ENCODE data around the gene CD5L. TPM values are rescaled to one million over a fixed set of nuclear protein-coding genes. Genes with fewer than 3 reads are reported as not detected.

Gene CD5L
- total and polyA plus RNA-seq, 2 donors from 2014 or later: 0.19 TPM; not detected in 1

- no peak overlapping the region for H3K27ac ChIP-seq (ENCODE audit: low read depth in 2 of 2, low read length in 2 of 2)
- H3K4me1 ChIP-seq (ENCODE audit: control insufficient read depth in 2 of 3, insufficient read depth in 2 of 3, low read depth in 1 of 3, low read length in 3 of 3): no peaks in the 10 kb centered on the region
- H3K9ac ChIP-seq (ENCODE audit: low read length in 3 of 3): no peak overlapping the region
- DNase-seq: peak in 2 of 5 donors; percentile 4 to 7
- TF ChIP-seq, protein P1, sequence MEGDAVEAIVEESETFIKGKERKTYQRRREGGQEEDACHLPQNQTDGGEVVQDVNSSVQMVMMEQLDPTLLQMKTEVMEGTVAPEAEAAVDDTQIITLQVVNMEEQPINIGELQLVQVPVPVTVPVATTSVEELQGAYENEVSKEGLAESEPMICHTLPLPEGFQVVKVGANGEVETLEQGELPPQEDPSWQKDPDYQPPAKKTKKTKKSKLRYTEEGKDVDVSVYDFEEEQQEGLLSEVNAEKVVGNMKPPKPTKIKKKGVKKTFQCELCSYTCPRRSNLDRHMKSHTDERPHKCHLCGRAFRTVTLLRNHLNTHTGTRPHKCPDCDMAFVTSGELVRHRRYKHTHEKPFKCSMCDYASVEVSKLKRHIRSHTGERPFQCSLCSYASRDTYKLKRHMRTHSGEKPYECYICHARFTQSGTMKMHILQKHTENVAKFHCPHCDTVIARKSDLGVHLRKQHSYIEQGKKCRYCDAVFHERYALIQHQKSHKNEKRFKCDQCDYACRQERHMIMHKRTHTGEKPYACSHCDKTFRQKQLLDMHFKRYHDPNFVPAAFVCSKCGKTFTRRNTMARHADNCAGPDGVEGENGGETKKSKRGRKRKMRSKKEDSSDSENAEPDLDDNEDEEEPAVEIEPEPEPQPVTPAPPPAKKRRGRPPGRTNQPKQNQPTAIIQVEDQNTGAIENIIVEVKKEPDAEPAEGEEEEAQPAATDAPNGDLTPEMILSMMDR (IDR thresholded peaks at IDR 0.05; ENCODE audit: borderline replicate concordance, extremely low read depth, insufficient read depth): no peak
- peaks cover 0 to 2% (median 1%) of the 10 kb centered on the region in 3 donors for H3K9me3 ChIP-seq (ENCODE audit: control insufficient read depth in 2 of 3, insufficient read depth in 1 of 3, low read length in 3 of 3)
- FAIRE-seq: no peak
- no peak overlapping the region for H3K4me3 ChIP-seq (ENCODE audit: low read length in 3 of 3)
- no peaks in the 10 kb centered on the region for H3K36me3 ChIP-seq (ENCODE audit: control insufficient read depth in 2 of 3, insufficient read depth in 3 of 3, low read length in 3 of 3)
- H3K27me3 ChIP-seq (ENCODE audit: control insufficient read depth, insufficient read depth, low read length): no peaks in the 10 kb centered on the region
- intact Hi-C loops (cut with DNase I): no loop called here
These were observed 43.4 kb downstream of the CD5L start for GRCh38 chr1:157798211-157798610.

DNA sequence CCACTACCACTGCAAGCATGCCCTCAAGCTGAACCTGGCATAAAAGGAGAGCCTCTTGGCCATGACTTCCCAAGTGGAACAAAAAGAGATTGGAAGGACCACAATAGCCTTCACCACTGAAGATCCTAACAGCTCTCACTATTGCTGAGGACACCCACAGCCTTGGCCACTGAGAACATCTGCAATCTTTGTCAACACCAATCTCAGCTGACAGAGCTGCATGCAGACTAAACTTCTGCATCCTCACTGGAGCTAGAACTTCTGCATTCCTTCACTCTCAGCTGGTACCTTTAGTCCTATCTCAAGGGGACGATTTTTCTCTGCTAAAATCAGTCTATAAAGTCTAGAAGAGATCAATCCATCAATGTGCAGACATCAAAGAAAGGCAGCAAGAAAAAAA is 56.4 kb downstream of the CD5L start:
- TF ChIP-seq, protein P1 (IDR thresholded peaks at IDR 0.05; ENCODE audit: borderline replicate concordance, extremely low read depth, insufficient read depth): no peak
- FAIRE-seq: no peak

GRCh38 chr1:157784801-157785200 is 56.8 kb downstream of the CD5L start:
- Histone ChIP-seq H3K27ac (ENCODE audit: low read depth in 2 of 2, low read length in 2 of 2) (no peak overlapping the region), H3K9ac (ENCODE audit: low read length in 3 of 3) (no peak overlapping the region), H3K27me3 (ENCODE audit: control insufficient read depth, insufficient read depth, low read length) (no peaks in the 10 kb centered on the region), H3K4me3 (ENCODE audit: low read length in 3 of 3) (no peak overlapping the region), H3K36me3 (ENCODE audit: control insufficient read depth in 2 of 3, insufficient read depth in 3 of 3, low read length in 3 of 3) (no peaks in the 10 kb centered on the region), H3K4me1 (ENCODE audit: control insufficient read depth in 2 of 3, insufficient read depth in 2 of 3, low read depth in 1 of 3, low read length in 3 of 3) (no peaks in the 10 kb centered on the region), H3K9me3 (ENCODE audit: control insufficient read depth in 2 of 3, insufficient read depth in 1 of 3, low read length in 3 of 3) (no peaks in the 10 kb centered on the region)
- intact Hi-C loops (cut with DNase I): no loop called here
- TF ChIP-seq, protein P1 (IDR thresholded peaks at IDR 0.05; ENCODE audit: borderline replicate concordance, extremely low read depth, insufficient read depth): no peak
- DNase-seq (no peak), FAIRE-seq (no peak)

More for the DNA sequence above, 56.4 kb downstream of the CD5L start:
- no peaks in the 10 kb centered on the region for H3K36me3 ChIP-seq (ENCODE audit: control insufficient read depth in 2 of 3, insufficient read depth in 3 of 3, low read length in 3 of 3)
- no peaks in the 10 kb centered on the region for H3K9me3 ChIP-seq (ENCODE audit: control insufficient read depth in 2 of 3, insufficient read depth in 1 of 3, low read length in 3 of 3)
- no peak overlapping the region for H3K27ac ChIP-seq (ENCODE audit: low read depth in 2 of 2, low read length in 2 of 2)
- H3K27me3 ChIP-seq (ENCODE audit: control insufficient read depth, insufficient read depth, low read length): no peaks in the 10 kb centered on the region
- H3K4me1 ChIP-seq (ENCODE audit: control insufficient read depth in 2 of 3, insufficient read depth in 2 of 3, low read depth in 1 of 3, low read length in 3 of 3): no peaks in the 10 kb centered on the region
- H3K4me3 ChIP-seq (ENCODE audit: low read length in 3 of 3): no peak overlapping the region
- intact Hi-C loops (cut with DNase I): no loop called here
- no peak for DNase-seq
- H3K9ac ChIP-seq (ENCODE audit: low read length in 3 of 3): no peak overlapping the region

DNA sequence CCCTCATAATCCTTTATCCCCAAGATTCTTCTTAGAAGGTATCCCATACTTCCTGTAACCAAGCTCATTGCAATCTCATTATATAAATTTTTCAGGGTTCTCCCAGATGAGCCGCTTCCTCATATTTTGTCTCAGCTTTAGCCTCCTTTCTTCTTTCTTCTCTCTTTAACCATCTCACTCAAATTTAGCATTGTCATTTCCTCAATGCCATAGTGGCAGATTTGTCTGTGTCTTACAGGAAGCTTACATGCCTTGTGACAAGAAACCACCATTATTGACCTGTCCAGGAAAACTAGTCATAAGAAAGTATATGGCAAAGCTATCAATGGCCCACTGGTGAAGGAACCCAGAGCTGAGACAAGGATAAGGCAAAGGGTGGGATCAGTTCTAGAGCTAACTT is 58.7 kb downstream of the CD5L start:
- no peaks in the 10 kb centered on the region for H3K36me3 ChIP-seq (ENCODE audit: control insufficient read depth in 2 of 3, insufficient read depth in 3 of 3, low read length in 3 of 3)
- no peak for FAIRE-seq
- TF ChIP-seq, protein P1 (IDR thresholded peaks at IDR 0.05; ENCODE audit: borderline replicate concordance, extremely low read depth, insufficient read depth): no peak
- no peak for DNase-seq
- H3K27me3 ChIP-seq (ENCODE audit: control insufficient read depth, insufficient read depth, low read length): no peaks in the 10 kb centered on the region
- H3K4me3 ChIP-seq (ENCODE audit: low read length in 3 of 3): no peak overlapping the region
- no peak overlapping the region for H3K27ac ChIP-seq (ENCODE audit: low read depth in 2 of 2, low read length in 2 of 2)
- H3K9me3 ChIP-seq (ENCODE audit: control insufficient read depth in 2 of 3, insufficient read depth in 1 of 3, low read length in 3 of 3): no peaks in the 10 kb centered on the region
- H3K9ac ChIP-seq (ENCODE audit: low read length in 3 of 3): no peak overlapping the region
- intact Hi-C loops (cut with DNase I): no loop called here
- no peaks in the 10 kb centered on the region for H3K4me1 ChIP-seq (ENCODE audit: control insufficient read depth in 2 of 3, insufficient read depth in 2 of 3, low read depth in 1 of 3, low read length in 3 of 3)
